OCI-LY7 (cell line): ENCODE data around the gene THRA.

Source experiments
- EZH2phosphoT487 ChIP-seq: fragments of 200-600 bp; sonication (generic); IDR thresholded peaks from 2 replicates; pipeline ENCODE4 v1.6.1; 2018; ENCODE audit warnings: low read depth, borderline replicate concordance, mild to moderate bottlenecking, mixed run types, antibody characterized with exemption, low read length, moderate library complexity, mixed read lengths
- TF ChIP-seq, protein P1 (sequence below): fragments of 200-600 bp; sonication (generic); conservative IDR thresholded peaks from 2 replicates; pipeline ENCODE4 v1.5.1; 2014; ENCODE audit warnings: mild to moderate bottlenecking, antibody characterized with exemption, low read length, moderate library complexity, mixed read lengths

GRCh38 chr17:40024901-40025300 lies 37.9 kb upstream of the THRA start:
- TF ChIP-seq, protein P1, sequence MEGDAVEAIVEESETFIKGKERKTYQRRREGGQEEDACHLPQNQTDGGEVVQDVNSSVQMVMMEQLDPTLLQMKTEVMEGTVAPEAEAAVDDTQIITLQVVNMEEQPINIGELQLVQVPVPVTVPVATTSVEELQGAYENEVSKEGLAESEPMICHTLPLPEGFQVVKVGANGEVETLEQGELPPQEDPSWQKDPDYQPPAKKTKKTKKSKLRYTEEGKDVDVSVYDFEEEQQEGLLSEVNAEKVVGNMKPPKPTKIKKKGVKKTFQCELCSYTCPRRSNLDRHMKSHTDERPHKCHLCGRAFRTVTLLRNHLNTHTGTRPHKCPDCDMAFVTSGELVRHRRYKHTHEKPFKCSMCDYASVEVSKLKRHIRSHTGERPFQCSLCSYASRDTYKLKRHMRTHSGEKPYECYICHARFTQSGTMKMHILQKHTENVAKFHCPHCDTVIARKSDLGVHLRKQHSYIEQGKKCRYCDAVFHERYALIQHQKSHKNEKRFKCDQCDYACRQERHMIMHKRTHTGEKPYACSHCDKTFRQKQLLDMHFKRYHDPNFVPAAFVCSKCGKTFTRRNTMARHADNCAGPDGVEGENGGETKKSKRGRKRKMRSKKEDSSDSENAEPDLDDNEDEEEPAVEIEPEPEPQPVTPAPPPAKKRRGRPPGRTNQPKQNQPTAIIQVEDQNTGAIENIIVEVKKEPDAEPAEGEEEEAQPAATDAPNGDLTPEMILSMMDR = no peak
- no peak for TF ChIP-seq EZH2phosphoT487
